Activated T-helper 17 cell treated with anti-CD3 and anti-CD28 coated beads, Interleukin-2, amount 50 U/mL, for 72 hours (primary cell): ENCODE data around the gene FBXW8. TPM values are rescaled to one million over a fixed set of nuclear protein-coding genes. Genes with fewer than 3 reads are reported as not detected.

Source experiments
- ATAC-seq: fragments of 150-1000 bp; cut with Tn5 transposase; replicated peaks from 2 replicates; pipeline ENCODE4 v1.10.0; 2021; ENCODE audit warnings: mild to moderate bottlenecking, moderate library complexity
- H3K27ac Mint-ChIP-seq: one replicate; pipeline ENCODE4 v1.8.0; 2022; ENCODE audit warnings: mixed read lengths
- H3K27me3 Mint-ChIP-seq: one replicate; pipeline ENCODE4 v1.8.0; 2022; ENCODE audit warnings: mixed read lengths
- H3K36me3 Mint-ChIP-seq: one replicate; pipeline ENCODE4 v1.8.0; 2022; ENCODE audit warnings: low read depth, mild to moderate bottlenecking, mixed read lengths
- H3K4me1 Mint-ChIP-seq: one replicate; pipeline ENCODE4 v1.8.0; 2022; ENCODE audit warnings: mixed read lengths
- H3K4me3 Mint-ChIP-seq: one replicate; pipeline ENCODE4 v1.8.0; 2022; ENCODE audit warnings: mild to moderate bottlenecking, mixed read lengths
- H3K9me3 Mint-ChIP-seq: one replicate; pipeline ENCODE4 v1.8.0; 2022; ENCODE audit warnings: mixed read lengths
- total RNA-seq, 2 donors: library from RNA; stranded (reverse); gene quantifications; one replicate each; pipeline ENCODE4 v1.2.3, GENCODE V29; 2022

FBXW8 gene
- total RNA-seq, 2 donors from 2014 or later: 2.4 to 8.8 TPM

DNA sequence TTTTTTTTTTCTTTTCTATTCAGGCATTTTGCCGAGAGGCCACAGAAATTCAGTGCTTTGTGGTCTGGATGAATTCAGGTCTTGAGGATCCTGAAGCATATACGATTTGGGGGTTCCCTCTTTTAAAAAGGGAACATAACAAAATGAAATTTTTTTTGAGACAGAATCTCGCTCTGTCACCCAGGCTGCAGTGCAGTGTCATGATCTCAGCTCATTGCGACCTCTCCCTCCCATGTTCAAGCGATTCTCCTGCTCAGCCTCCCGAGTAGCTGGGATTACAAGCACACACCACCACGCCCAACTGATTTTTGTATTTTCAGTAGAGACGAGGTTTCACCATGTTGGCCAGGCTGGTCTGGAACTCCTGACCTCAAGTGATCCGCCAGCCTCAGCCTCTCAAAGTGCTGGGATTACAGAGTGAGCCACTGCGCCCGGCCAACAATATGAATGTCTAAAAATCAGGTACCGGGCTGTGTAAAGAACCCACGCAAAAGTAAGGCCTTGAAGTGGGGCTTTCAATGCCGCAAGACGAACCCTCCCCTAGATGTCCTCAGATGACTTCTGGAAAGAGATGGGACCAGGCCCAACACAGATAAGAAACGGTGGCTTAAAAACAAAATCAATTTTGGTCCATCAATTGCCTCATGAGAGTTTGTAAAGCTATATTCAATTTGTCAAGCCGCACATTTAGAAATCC lies 158.5 kb downstream of the FBXW8 start:
- Mint-ChIP-seq H3K4me3 (no peak overlapping the region), H3K27me3 (no peaks in the 10 kb centered on the region), H3K27ac (no peak overlapping the region), H3K36me3 (no peaks in the 10 kb centered on the region), H3K9me3 (no peaks in the 10 kb centered on the region), H3K4me1 (peaks cover 3% of the 10 kb centered on the region)
- ATAC-seq: no peak

GRCh38 chr12:117069926-117070900 lies 159.5 kb downstream of the FBXW8 start:
- Mint-ChIP-seq H3K27ac (no peak overlapping the region), H3K27me3 (no peaks in the 10 kb centered on the region), H3K4me3 (no peak overlapping the region), H3K9me3 (no peaks in the 10 kb centered on the region), H3K36me3 (no peaks in the 10 kb centered on the region), H3K4me1 (no peaks in the 10 kb centered on the region)
- no peak for ATAC-seq

DNA sequence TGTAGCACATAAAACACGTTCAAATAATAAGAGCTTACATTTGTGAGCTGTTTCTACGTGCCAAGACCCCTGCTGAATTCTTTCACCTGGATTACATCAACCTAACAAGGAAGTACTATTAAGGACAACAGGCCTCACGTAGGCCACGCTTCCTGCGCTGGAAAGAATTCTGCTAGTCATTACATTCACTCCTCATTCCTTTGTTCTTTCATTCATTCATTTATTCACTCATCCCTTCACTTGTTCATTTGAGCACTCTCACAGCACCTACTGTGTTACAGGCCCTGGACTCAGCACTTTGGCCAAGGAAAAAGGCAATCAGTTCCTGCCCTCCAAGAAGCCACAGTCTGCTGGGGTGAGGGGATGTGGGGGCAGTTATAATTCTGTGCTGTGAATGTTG lies 160.3 kb downstream of the FBXW8 start:
- no peaks in the 10 kb centered on the region for H3K36me3 Mint-ChIP-seq
- no peaks in the 10 kb centered on the region for H3K9me3 Mint-ChIP-seq
- no peak for ATAC-seq
- no peak overlapping the region for H3K4me3 Mint-ChIP-seq
- no peaks in the 10 kb centered on the region for H3K27me3 Mint-ChIP-seq
- no peak overlapping the region for H3K27ac Mint-ChIP-seq
- no peaks in the 10 kb centered on the region for H3K4me1 Mint-ChIP-seq

DNA sequence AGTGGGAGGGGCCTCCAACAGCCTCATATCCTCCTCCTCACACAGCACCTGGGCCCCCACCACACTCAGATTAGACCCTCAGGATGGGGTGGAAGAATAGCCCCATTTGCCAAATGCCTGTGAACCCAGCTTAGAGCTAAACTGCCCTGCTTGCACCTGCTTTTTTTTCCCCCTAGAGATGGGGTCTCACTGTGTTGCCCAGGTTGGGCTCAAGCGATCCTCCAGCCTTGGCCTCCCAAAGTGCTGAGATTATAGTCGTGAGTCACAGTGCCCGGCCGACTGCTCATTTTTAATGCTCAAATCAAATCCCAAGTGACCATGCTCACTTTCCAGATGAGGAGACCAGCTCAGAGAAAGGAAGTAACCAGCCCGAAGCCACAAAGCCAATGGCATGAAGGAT lies 161.4 kb downstream of the FBXW8 start:
- Mint-ChIP-seq H3K27me3 (no peaks in the 10 kb centered on the region), H3K27ac (no peak overlapping the region), H3K9me3 (no peaks in the 10 kb centered on the region), H3K4me3 (no peak overlapping the region), H3K4me1 (peaks cover 4% of the 10 kb centered on the region), H3K36me3 (no peaks in the 10 kb centered on the region)
- ATAC-seq: no peak

DNA sequence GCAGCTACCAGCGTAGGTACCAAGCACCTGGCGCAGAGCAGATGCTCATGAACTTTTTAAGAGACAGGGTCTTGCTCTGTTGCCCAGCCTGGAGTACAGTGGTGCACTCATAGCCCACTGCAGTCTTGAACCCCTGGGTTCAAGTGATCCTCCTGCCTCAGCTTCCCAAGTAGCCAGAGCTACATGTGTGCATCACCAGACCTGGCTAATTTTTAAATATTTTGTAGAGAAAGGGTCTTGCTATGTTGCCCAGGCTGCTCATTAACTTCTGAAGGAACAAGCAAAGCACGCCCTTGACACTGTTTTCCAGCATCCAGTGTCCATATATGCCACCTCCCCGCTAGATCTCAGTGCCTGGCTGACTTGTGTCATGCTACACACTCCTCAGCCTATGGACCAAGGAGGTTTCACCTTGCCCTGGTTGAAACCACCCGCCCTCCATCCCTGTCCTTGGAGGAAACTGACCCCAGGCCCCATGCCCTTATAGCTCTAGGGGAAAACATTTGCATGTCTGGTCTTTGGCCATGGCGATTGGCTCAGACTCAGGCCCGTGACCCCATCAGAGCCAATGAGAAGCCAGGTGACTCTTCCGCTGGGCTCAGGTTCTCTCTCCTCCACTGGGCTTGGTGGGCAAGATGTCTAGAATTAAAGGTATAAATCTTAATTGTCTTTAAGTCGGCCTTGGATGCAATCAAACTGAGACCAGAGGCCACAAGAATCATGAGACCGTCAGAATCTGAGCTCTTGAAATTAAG lies 162.2 kb downstream of the FBXW8 start:
- peaks cover 6% of the 10 kb centered on the region for H3K4me1 Mint-ChIP-seq
- no peaks in the 10 kb centered on the region for H3K36me3 Mint-ChIP-seq
- no peak for ATAC-seq
- H3K27ac Mint-ChIP-seq: no peak overlapping the region
- H3K4me3 Mint-ChIP-seq: no peak overlapping the region
- no peaks in the 10 kb centered on the region for H3K9me3 Mint-ChIP-seq
- H3K27me3 Mint-ChIP-seq: no peaks in the 10 kb centered on the region

DNA sequence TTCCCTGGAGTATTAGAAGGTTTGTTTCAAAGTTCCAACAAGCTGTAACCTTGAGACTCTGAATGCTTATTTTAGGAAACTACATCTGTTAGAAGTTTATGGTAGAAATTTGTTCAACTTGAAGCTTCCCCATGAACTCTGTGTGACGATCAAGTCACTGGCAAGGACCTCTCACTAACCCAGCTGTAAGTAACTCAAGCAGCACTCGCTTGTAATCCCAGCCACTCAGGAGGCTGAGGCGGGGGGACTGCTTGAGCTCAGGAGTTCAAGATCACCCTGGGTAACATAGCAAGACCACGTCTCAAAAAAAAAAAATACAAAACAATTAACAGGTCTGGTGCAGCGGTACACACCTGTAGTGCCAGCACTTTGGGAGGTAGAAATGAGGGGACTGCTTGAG lies 162.9 kb downstream of the FBXW8 start:
- no peak overlapping the region for H3K27ac Mint-ChIP-seq

GRCh38 chr12:117076410-117077372 lies 165.9 kb downstream of the FBXW8 start:
- H3K27ac Mint-ChIP-seq: no peak overlapping the region
- H3K27me3 Mint-ChIP-seq: no peaks in the 10 kb centered on the region
- peaks cover 6% of the 10 kb centered on the region for H3K4me1 Mint-ChIP-seq

More for the DNA sequence above, 162.9 kb downstream of the FBXW8 start:
- Mint-ChIP-seq H3K27me3 (no peaks in the 10 kb centered on the region), H3K36me3 (no peaks in the 10 kb centered on the region), H3K4me3 (no peak overlapping the region), H3K9me3 (no peaks in the 10 kb centered on the region), H3K4me1 (peaks cover 6% of the 10 kb centered on the region)
- ATAC-seq: no peak

GRCh38 chr12:117079487-117079886 lies 168.7 kb downstream of the FBXW8 start:
- Mint-ChIP-seq H3K36me3 (no peaks in the 10 kb centered on the region), H3K9me3 (no peaks in the 10 kb centered on the region), H3K4me1 (peaks cover 6% of the 10 kb centered on the region), H3K4me3 (no peak overlapping the region), H3K27me3 (no peaks in the 10 kb centered on the region), H3K27ac (no peak overlapping the region)
- ATAC-seq: no peak

More at GRCh38 chr12:117076410-117077372, 165.9 kb downstream of the FBXW8 start:
- H3K36me3 Mint-ChIP-seq: no peaks in the 10 kb centered on the region
- no peak overlapping the region for H3K4me3 Mint-ChIP-seq
- no peak for ATAC-seq
- no peaks in the 10 kb centered on the region for H3K9me3 Mint-ChIP-seq

GRCh38 chr12:117080661-117081144 lies 170.0 kb downstream of the FBXW8 start:
- H3K4me1 Mint-ChIP-seq: peaks cover 6% of the 10 kb centered on the region
- no peak overlapping the region for H3K4me3 Mint-ChIP-seq
- H3K27me3 Mint-ChIP-seq: no peaks in the 10 kb centered on the region
- H3K36me3 Mint-ChIP-seq: no peaks in the 10 kb centered on the region
- no peak overlapping the region for H3K27ac Mint-ChIP-seq
- H3K9me3 Mint-ChIP-seq: no peaks in the 10 kb centered on the region
- no peak for ATAC-seq

Other genes starting within 250 kb of the FBXW8 start
- gene SPRING1, start 172.9 kb upstream of the FBXW8 start, total RNA-seq: 10 to 100 TPM; 17.9 to 32.8 TPM
- 10 to 100 TPM; 12.3 to 23.6 TPM for gene RNFT2, start 172.6 kb upstream of the FBXW8 start, total RNA-seq
- not detected for gene HRK, start 29.5 kb upstream of the FBXW8 start, total RNA-seq
- 10 to 100 TPM; 12.0 to 15.9 TPM for gene TESC, start 188.5 kb downstream of the FBXW8 start, total RNA-seq